ENCODE data around the gene C7orf33. TPM values are rescaled to one million over a fixed set of nuclear protein-coding genes. Genes with fewer than 3 reads are reported as not detected.
A peak's percentile ranks its signal among the peaks of the same experiment; 100 is the strongest.

C7orf33 gene
- total and polyA plus RNA-seq, 9 of the 15 experiments (the other 6 are each of a cell fraction or from before 2014, with no cell fraction given), result 0.04 TPM; not detected in 8

DNA sequence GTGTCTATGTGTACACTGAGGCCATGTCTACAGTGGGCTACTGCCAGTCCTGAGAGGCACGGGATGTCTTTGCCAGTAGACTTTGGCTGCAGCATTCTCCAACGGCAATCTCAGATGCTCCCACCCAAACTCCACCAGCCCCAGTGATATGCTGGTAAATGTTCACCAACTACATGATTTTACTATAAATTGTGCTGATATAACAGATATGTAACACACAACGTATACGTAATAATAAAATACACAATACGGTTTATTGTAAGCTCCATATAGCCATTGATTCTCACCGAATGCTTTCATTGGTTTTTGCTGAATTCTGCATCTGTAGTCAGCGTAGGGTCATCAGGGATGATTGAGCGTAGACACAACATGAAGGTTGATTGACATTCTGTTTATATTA is 47.3 kb upstream of the C7orf33 start:
- Histone ChIP-seq H3K79me2 (ENCODE audit: control insufficient read depth, insufficient read depth, low read length) (no peaks in the 10 kb centered on the region), H2AFZ (ENCODE audit: low read depth, low read length) (no peak overlapping the region), H3K27me3 (ENCODE audit: control insufficient read depth in 2 of 2, insufficient read depth in 2 of 2, low read length in 2 of 2) (peaks cover 54 to 62% of the 10 kb centered on the region in 2 experiments; a peak in 4 of 5 replicates), H3K4me3 (no peak overlapping the region), H3K27ac (ENCODE audit: extremely low read depth, low read depth, low read length) (no peak overlapping the region), H4K20me1 (replicated peaks; ENCODE audit: control insufficient read depth, insufficient read depth, low read length) (no peaks in the 10 kb centered on the region), H3K9me1 (ENCODE audit: control insufficient read depth, insufficient read depth, low read length) (no peaks in the 10 kb centered on the region), H3K36me3 (ENCODE audit: control insufficient read depth, insufficient read depth, low read length) (no peaks in the 10 kb centered on the region), H3K4me2 (ENCODE audit: insufficient read depth, low read length) (no peak overlapping the region), H3K9me3 (replicated peaks; ENCODE audit: control insufficient read depth, insufficient read depth, low read depth, low read length) (no peaks in the 10 kb centered on the region), H3K9ac (ENCODE audit: insufficient read depth in 1 of 2, low read depth in 2 of 2, low read length in 2 of 2) (no peak overlapping the region), H3K4me1 (replicated peaks in 1 of 2; ENCODE audit: control insufficient read depth in 2 of 2, insufficient read depth in 2 of 2, low read length in 2 of 2) (peaks cover 0 to 4% of the 10 kb centered on the region in 2 experiments; a peak in 1 of 5 replicates)
- no peak for ATAC-seq
- CTCF ChIA-PET (ENCODE audit: low intra/inter-chr PET ratio), result no interaction called here
- DNase-seq (ENCODE audit: extremely low read depth in 1 of 4, low spot score in 3 of 4), result no peak
- no peak for FAIRE-seq
- POLR2A ChIA-PET, result no interaction called here
- WGBS (ENCODE audit: insufficient coverage, low coverage, missing lambda C conversion rate), result 3% methylated on average over 8 of the region's 8 CpGs
- intact Hi-C loops (cut with micrococcal nuclease), result no loop called here
- in situ Hi-C loops (cut with MboI), result no loop called here
- BruUV-seq (replicated peaks), result no TSS peak
- TF ChIP-seq MEF2A (IDR thresholded peaks at IDR 0.05; ENCODE audit: control insufficient read depth, low read depth, low read length) (no peak), NR2C2 (CRISPR knock-in tag; IDR thresholded peaks at IDR 0.05) (no peak), NR2C2 (tag; IDR thresholded peaks at IDR 0.05) (no peak), RBFOX2 (IDR thresholded peaks at IDR 0.05; ENCODE audit: low read depth, low read length) (no peak), TCF7L2 (IDR thresholded peaks at IDR 0.05; ENCODE audit: low read depth, low read length) (no peak), DPF2 (IDR thresholded peaks at IDR 0.05) (no peak), SMC3 (conservative IDR thresholded peaks at IDR 0.05; ENCODE audit: insufficient read depth, low read depth, low read length) (no peak), ZNF316 (IDR thresholded peaks at IDR 0.05) (peak; percentile 72), ZNF253 (CRISPR knock-in tag; conservative IDR thresholded peaks at IDR 0.05) (no peak), SRSF3 (IDR thresholded peaks at IDR 0.05; ENCODE audit: insufficient read depth, low read length) (no peak), LARP7 (IDR thresholded peaks at IDR 0.05) (no peak), ZKSCAN1 (IDR thresholded peaks at IDR 0.05; ENCODE audit: low read depth, low read length) (no peak), EP400 (IDR thresholded peaks at IDR 0.05) (no peak), KLF13 (tag; IDR thresholded peaks at IDR 0.05; ENCODE audit: borderline replicate concordance, low read depth) (no peak), C11orf30 (IDR thresholded peaks at IDR 0.05; ENCODE audit: low read depth) (peak; percentile 43; the same call in 1 of the 2 replicates), ZNF75A (CRISPR knock-in tag; IDR thresholded peaks at IDR 0.05) (no peak)
- TF ChIP-seq, protein P1, sequence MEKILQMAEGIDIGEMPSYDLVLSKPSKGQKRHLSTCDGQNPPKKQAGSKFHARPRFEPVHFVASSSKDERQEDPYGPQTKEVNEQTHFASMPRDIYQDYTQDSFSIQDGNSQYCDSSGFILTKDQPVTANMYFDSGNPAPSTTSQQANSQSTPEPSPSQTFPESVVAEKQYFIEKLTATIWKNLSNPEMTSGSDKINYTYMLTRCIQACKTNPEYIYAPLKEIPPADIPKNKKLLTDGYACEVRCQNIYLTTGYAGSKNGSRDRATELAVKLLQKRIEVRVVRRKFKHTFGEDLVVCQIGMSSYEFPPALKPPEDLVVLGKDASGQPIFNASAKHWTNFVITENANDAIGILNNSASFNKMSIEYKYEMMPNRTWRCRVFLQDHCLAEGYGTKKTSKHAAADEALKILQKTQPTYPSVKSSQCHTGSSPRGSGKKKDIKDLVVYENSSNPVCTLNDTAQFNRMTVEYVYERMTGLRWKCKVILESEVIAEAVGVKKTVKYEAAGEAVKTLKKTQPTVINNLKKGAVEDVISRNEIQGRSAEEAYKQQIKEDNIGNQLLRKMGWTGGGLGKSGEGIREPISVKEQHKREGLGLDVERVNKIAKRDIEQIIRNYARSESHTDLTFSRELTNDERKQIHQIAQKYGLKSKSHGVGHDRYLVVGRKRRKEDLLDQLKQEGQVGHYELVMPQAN (IDR thresholded peaks at IDR 0.05; ENCODE audit: borderline replicate concordance), result no peak
- TF ChIP-seq, protein P2, sequence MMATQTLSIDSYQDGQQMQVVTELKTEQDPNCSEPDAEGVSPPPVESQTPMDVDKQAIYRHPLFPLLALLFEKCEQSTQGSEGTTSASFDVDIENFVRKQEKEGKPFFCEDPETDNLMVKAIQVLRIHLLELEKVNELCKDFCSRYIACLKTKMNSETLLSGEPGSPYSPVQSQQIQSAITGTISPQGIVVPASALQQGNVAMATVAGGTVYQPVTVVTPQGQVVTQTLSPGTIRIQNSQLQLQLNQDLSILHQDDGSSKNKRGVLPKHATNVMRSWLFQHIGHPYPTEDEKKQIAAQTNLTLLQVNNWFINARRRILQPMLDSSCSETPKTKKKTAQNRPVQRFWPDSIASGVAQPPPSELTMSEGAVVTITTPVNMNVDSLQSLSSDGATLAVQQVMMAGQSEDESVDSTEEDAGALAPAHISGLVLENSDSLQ (IDR thresholded peaks at IDR 0.05), result 0 out of 2 replicates have a peak, but pooled peaks have one; percentile 13
- TF ChIP-seq, protein P3, sequence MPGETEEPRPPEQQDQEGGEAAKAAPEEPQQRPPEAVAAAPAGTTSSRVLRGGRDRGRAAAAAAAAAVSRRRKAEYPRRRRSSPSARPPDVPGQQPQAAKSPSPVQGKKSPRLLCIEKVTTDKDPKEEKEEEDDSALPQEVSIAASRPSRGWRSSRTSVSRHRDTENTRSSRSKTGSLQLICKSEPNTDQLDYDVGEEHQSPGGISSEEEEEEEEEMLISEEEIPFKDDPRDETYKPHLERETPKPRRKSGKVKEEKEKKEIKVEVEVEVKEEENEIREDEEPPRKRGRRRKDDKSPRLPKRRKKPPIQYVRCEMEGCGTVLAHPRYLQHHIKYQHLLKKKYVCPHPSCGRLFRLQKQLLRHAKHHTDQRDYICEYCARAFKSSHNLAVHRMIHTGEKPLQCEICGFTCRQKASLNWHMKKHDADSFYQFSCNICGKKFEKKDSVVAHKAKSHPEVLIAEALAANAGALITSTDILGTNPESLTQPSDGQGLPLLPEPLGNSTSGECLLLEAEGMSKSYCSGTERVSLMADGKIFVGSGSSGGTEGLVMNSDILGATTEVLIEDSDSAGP (CRISPR knock-in tag; IDR thresholded peaks at IDR 0.05), result no peak
- TF ChIP-seq, protein P4, sequence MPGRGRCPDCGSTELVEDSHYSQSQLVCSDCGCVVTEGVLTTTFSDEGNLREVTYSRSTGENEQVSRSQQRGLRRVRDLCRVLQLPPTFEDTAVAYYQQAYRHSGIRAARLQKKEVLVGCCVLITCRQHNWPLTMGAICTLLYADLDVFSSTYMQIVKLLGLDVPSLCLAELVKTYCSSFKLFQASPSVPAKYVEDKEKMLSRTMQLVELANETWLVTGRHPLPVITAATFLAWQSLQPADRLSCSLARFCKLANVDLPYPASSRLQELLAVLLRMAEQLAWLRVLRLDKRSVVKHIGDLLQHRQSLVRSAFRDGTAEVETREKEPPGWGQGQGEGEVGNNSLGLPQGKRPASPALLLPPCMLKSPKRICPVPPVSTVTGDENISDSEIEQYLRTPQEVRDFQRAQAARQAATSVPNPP (IDR thresholded peaks at IDR 0.05; ENCODE audit: borderline replicate concordance, insufficient read depth, insufficient read length), result no peak
